HEK293 (cell line): Measurements from ENCODE around the gene CEP104.
A peak's percentile ranks its signal among the peaks of the same experiment; 100 is the strongest.

Experiments used
- CTCF ChIA-PET: fragments of 350-600 bp; formaldehyde crosslinking; extraction: SDS; loops from one replicate; lab custom pipeline; 2021; ENCODE audit warnings: antibody characterized with exemption; lab: Yijun Ruan, JAX
- POLR2A ChIA-PET: fragments of 300-600 bp; formaldehyde crosslinking; extraction: SDS; loops from one replicate; lab custom pipeline; 2020; ENCODE audit warnings: antibody characterized with exemption, inconsistent platforms; lab: Yijun Ruan, JAX
- H3K27ac ChIP-seq: fragments of 200-500 bp; sonication (Bioruptor generic); 2 replicates; pipeline ENCODE4 v1.5.1; 2014; ENCODE audit warnings: low read depth, low read length, control low read depth, inconsistent platforms; ENCODE audit errors: extremely low read depth
- H3K36me3 ChIP-seq, 2 experiments: fragments of 200-500 bp in 1 of 2; sonication (Bioruptor generic) in 1 of 2; 1 replicate in 1 of 2; 2 replicates in 1 of 2; pipeline ENCODE4 v1.5.1; 2014 to 2017; ENCODE audit warnings: inconsistent platforms in 2 of 2, low read length in 2 of 2; ENCODE audit not compliant: control insufficient read depth in 2 of 2, insufficient read depth in 1 of 2
- H3K4me1 ChIP-seq: fragments of 200-500 bp; sonication (Bioruptor generic); 2 replicates; pipeline ENCODE4 v1.5.1; 2014; ENCODE audit warnings: mild to moderate bottlenecking, low read length, inconsistent platforms; ENCODE audit not compliant: control insufficient read depth, insufficient read depth
- H3K4me3 ChIP-seq: 2 replicates; pipeline ENCODE4 v1.5.1; 2011; ENCODE audit warnings: low read depth, mild to moderate bottlenecking, control low read depth, low read length, moderate library complexity
- H3K9me3 ChIP-seq: fragments of 200-500 bp; sonication (Bioruptor generic); 2 replicates; pipeline ENCODE4 v1.5.1; 2014; ENCODE audit warnings: low read depth, low read length, inconsistent platforms; ENCODE audit not compliant: control insufficient read depth, insufficient read depth
- HOXD13 ChIP-seq: sonication (generic); formaldehyde crosslinking; IDR thresholded peaks from 2 replicates; pipeline ENCODE4 v1.8.0; 2022; ENCODE audit warnings: missing genetic modification reagents, borderline replicate concordance
- IKZF3 ChIP-seq: fragments of 450-650 bp; IDR thresholded peaks from 2 replicates; pipeline ENCODE4 v1.5.0; 2018; ENCODE audit warnings: missing biosample characterization, mild to moderate bottlenecking, missing genetic modification characterization, moderate library complexity
- TSHZ1 ChIP-seq: fragments of 450-650 bp; formaldehyde crosslinking; IDR thresholded peaks from 2 replicates; pipeline ENCODE4 v1.5.1; 2016; ENCODE audit warnings: missing biosample characterization, missing genetic modification characterization, borderline replicate concordance
- YY1 ChIP-seq: fragments of 450-650 bp; formaldehyde crosslinking; IDR thresholded peaks from 2 replicates; pipeline ENCODE4 v1.5.1; 2018; ENCODE audit warnings: missing biosample characterization, missing genetic modification characterization
- YY2 ChIP-seq: fragments of 450-650 bp; formaldehyde crosslinking; IDR thresholded peaks from 2 replicates; pipeline ENCODE4 v1.5.1; 2016; ENCODE audit warnings: missing biosample characterization, missing genetic modification characterization
- ZBTB11 ChIP-seq: fragments of 450-650 bp; formaldehyde crosslinking; conservative IDR thresholded peaks from 2 replicates; pipeline ENCODE4 v1.5.1; 2016; ENCODE audit warnings: low read depth, missing biosample characterization, missing genetic modification characterization
- ZBTB49 ChIP-seq: fragments of 450-650 bp; formaldehyde crosslinking; IDR thresholded peaks from 2 replicates; pipeline ENCODE4 v1.5.1; 2016; ENCODE audit warnings: missing biosample characterization, missing genetic modification characterization, low read depth
- ZEB2 ChIP-seq: fragments of 450-650 bp; formaldehyde crosslinking; IDR thresholded peaks from 2 replicates; pipeline ENCODE4 v1.5.1; 2016; ENCODE audit warnings: missing biosample characterization, missing genetic modification characterization
- ZIC2 ChIP-seq: fragments of 450-650 bp; formaldehyde crosslinking; IDR thresholded peaks from 2 replicates; pipeline ENCODE4 v1.5.1; 2016; ENCODE audit warnings: missing biosample characterization, missing genetic modification characterization
- ZNF133 ChIP-seq: fragments of 450-650 bp; formaldehyde crosslinking; IDR thresholded peaks from 2 replicates; pipeline ENCODE4 v1.5.1; 2016; ENCODE audit warnings: missing biosample characterization, missing genetic modification characterization
- ZNF184 ChIP-seq: fragments of 450-650 bp; IDR thresholded peaks from 2 replicates; pipeline ENCODE4 v1.5.1; 2018; ENCODE audit warnings: missing biosample characterization, mild to moderate bottlenecking, missing genetic modification characterization
- ZNF394 ChIP-seq: fragments of 450-650 bp; formaldehyde crosslinking; IDR thresholded peaks from 2 replicates; pipeline ENCODE4 v1.5.1; 2016; ENCODE audit warnings: missing biosample characterization, missing genetic modification characterization, mild to moderate bottlenecking, moderate library complexity, borderline replicate concordance
- ZNF645 ChIP-seq: fragments of 450-650 bp; formaldehyde crosslinking; IDR thresholded peaks from 2 replicates; pipeline ENCODE4; 2016; ENCODE audit warnings: missing biosample characterization, missing genetic modification characterization
- ZNF670 ChIP-seq: fragments of 450-650 bp; formaldehyde crosslinking; IDR thresholded peaks from 2 replicates; pipeline ENCODE4 v1.5.1; 2016; ENCODE audit warnings: missing biosample characterization, missing genetic modification characterization, low read depth
- ZNF777 ChIP-seq: fragments of 450-650 bp; formaldehyde crosslinking; IDR thresholded peaks from 2 replicates; pipeline ENCODE4 v1.5.1; 2017; ENCODE audit warnings: missing biosample characterization, missing genetic modification characterization, borderline replicate concordance
- TF ChIP-seq, protein P1 (sequence below): IDR thresholded peaks from 2 replicates; pipeline ENCODE4 v1.6.1; 2011; ENCODE audit warnings: mild to moderate bottlenecking, low read depth, low read length, borderline replicate concordance

The CEP104 gene

DNA sequence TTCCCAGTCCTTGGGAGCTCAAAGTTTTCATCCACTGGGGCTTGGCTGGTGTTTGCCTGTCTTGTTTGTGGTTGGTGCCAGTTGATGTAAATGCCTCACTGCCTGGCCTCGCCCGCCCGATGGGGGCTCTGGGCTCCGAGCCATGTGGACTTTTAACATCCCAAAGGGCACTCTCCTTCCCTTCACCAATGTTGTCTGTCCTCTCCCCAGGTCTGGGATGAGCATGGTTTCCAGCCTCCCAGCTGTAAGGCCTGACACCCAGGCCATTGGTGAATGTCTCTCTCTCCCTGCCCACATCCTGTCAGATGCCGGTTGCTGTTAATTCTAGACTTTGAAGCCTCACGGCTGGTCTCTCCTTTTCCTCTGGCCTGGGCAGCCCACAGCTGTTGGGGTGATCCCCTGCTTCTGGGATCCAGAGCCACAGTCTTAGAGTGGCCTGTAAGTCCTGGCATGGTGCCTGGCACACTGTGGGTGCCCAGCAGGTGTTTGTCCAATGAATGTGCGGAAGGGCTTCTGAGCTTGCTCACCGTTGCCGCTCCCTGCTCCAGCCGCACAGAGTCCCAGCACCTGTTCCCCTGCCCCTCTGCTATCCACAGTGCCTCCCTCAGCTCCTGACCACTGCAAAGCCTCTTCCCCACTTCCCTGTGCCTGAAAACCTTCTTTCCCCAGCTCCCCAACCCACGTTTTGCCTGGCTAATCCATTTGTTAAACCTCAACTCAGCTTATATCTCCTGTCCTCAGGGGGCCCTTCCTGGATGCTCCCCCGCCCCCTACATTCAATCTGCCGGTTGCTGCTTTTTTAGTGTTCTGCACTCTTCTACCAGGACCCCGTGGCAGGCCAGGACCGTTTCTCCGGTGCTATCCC is 46.4 kb upstream of the CEP104 start:
- Histone ChIP-seq H3K4me1 (no peaks in the 10 kb centered on the region), H3K9me3 (no peaks in the 10 kb centered on the region)
- TF ChIP-seq ZBTB11 (tag by site-specific recombination) (no peak), ZNF184 (tag by site-specific recombination) (no peak), TSHZ1 (tag by site-specific recombination) (no peak), ZIC2 (peak; percentile 61), ZNF670 (tag by site-specific recombination) (no peak), ZNF394 (no peak), ZEB2 (tag by site-specific recombination) (no peak), IKZF3 (tag by site-specific recombination) (no peak), ZNF645 (tag by site-specific recombination) (no peak)
- TF ChIP-seq, all 188 proteins: peak for 1
- POLR2A ChIA-PET: no interaction called here
- H3K4me3 ChIP-seq: no peak overlapping the region
- H3K36me3 ChIP-seq: peaks cover 0 to under 1% of the 10 kb centered on the region in 2 experiments; a peak in 1 of 3 replicates
- CTCF ChIA-PET: interaction anchor here (0.6 to 0.8 kb wide), 2 partner anchors 267 to 459 kb away, joined by 3 read pairs; no protein-coding TSS in a partner anchor
- H3K27ac ChIP-seq: no peak overlapping the region

DNA sequence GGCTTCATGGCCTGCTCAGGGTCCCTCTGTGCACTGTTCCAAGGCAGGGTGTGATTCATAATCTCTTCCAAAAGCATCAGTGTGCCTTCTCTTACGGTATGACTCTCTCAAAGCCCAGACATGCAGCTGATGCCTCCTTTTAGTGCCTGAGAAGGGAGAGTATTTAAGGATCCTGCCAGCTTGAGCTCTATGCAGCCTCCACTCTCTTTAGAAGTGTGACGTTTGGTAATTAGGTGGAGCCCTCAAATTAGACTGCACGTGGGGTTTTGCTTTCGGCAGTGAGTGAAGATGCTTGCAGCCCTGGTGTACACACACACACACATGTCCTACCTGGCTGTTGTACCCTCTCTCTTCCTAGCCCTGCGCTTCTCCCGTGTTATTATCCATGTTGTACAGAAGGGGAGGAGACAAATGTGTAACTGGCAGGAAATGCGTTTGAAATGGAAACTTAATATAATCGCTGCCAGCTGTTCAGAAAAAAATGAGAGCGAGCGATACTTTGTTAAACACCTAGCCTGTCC is 45.6 kb upstream of the CEP104 start:
- no peaks in the 10 kb centered on the region for H3K4me1 ChIP-seq
- no peaks in the 10 kb centered on the region for H3K9me3 ChIP-seq
- H3K4me3 ChIP-seq: no peak overlapping the region
- H3K27ac ChIP-seq: no peak overlapping the region
- CTCF ChIA-PET: interaction anchor here (0.6 to 0.8 kb wide), 2 partner anchors 268 to 460 kb away, joined by 3 read pairs; no protein-coding TSS in a partner anchor
- no peak for TF ChIP-seq ZEB2 (tag by site-specific recombination)
- TF ChIP-seq, all 188 proteins: peak for 0
- POLR2A ChIA-PET: no interaction called here
- peaks cover 0 to 5% of the 10 kb centered on the region in 2 experiments; a peak in 1 of 3 replicates for H3K36me3 ChIP-seq

GRCh38 chr1:3902111-3902511 is 45.1 kb upstream of the CEP104 start:
- no peak overlapping the region for H3K4me3 ChIP-seq
- no peaks in the 10 kb centered on the region for H3K4me1 ChIP-seq
- H3K36me3 ChIP-seq: peaks cover 0 to 5% of the 10 kb centered on the region in 2 experiments; a peak in 1 of 3 replicates
- H3K27ac ChIP-seq: no peak overlapping the region
- no peaks in the 10 kb centered on the region for H3K9me3 ChIP-seq
- ChIA-PET POLR2A (interaction anchor here (0.7 to 1.0 kb wide), 2 partner anchors 16 to 249 kb away, joined by 3 read pairs; no protein-coding TSS in a partner anchor), CTCF (interaction anchor here (0.8 kb wide), 1 partner anchor 269 kb away, joined by 3 read pairs; no protein-coding TSS in a partner anchor)
- TF ChIP-seq HOXD13 (CRISPR knock-in tag) (no peak), ZBTB49 (tag by site-specific recombination) (no peak), ZNF394 (no peak), ZNF777 (tag by site-specific recombination) (no peak), YY1 (tag by site-specific recombination) (no peak), YY2 (tag by site-specific recombination) (no peak), ZNF133 (tag by site-specific recombination) (no peak)
- TF ChIP-seq, protein P1, sequence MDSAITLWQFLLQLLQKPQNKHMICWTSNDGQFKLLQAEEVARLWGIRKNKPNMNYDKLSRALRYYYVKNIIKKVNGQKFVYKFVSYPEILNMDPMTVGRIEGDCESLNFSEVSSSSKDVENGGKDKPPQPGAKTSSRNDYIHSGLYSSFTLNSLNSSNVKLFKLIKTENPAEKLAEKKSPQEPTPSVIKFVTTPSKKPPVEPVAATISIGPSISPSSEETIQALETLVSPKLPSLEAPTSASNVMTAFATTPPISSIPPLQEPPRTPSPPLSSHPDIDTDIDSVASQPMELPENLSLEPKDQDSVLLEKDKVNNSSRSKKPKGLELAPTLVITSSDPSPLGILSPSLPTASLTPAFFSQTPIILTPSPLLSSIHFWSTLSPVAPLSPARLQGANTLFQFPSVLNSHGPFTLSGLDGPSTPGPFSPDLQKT: no peak
